ENCODE data around the gene NLRC5.
"Not testable (repeated sequence)": the region's sequence is repeated elsewhere in the genome, so short reads cannot be mapped to it uniquely, and the experiment has no call there.

Gene NLRC5

DNA sequence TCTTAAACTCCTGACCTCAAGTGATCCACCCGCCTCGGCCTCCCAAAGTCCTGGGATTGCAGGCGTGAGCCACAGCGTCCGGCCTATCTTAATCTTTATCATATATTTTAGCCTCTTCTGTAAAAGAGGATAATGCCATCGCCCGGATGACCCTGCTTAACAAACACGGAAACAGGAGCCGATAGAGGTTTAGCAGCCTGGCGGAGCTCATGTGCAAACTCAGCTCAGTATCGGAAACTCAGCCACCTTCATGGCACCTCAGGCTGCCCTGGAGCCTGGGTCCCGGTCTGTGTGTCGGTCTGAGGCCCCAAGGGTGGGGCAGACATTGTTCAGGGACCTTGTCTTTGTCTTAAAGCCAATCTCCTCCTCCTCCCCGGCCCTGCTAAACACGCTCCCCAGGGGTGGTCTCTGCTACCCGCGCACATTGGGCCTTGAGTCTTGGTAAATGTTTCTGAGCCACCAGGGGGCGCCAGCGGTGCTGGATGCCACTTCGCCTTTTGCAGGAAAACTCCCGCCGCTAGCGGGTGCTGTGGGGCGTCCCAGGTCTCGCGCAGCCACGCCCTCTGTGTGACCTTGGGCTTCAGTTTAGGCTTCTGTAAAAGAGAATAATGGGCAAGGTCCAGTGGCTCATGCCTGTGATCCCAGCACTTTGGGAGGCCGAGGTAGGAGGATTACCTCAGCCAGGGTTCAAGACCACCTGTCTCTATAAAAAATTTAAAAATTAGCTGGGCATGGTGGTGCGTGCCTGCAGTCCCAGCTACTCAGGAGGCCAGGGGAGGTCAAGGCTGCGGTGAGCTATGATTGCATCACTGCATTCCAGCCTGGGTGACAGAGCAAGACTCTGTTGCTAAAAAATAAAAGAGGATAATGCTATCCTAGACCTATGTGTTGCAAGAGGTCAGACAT, 24.9 kb upstream of the NLRC5 start:
- no peak overlapping the region for H3K27ac ChIP-seq (ENCODE audit: low read depth, low read length)
- no peak overlapping the region; the same call in 1 of the 2 replicates for H3K9ac ChIP-seq (ENCODE audit: low read depth, low read length)
- H3K27me3 ChIP-seq (ENCODE audit: control insufficient read depth, insufficient read depth, low read length), result no peaks in the 10 kb centered on the region
- H3K4me3 ChIP-seq (ENCODE audit: low read depth, low read length), result no peak overlapping the region
- no peaks in the 10 kb centered on the region for H3K36me3 ChIP-seq (ENCODE audit: control insufficient read depth, insufficient read depth, low read length)
- H3K4me1 ChIP-seq (ENCODE audit: control insufficient read depth, insufficient read depth, low read length), result 0 out of 2 replicates have a peak, but pooled peaks cover 2% of the 10 kb centered on the region
- no peaks in the 10 kb centered on the region for H3K9me3 ChIP-seq (ENCODE audit: control insufficient read depth, insufficient read depth, low read length)

DNA sequence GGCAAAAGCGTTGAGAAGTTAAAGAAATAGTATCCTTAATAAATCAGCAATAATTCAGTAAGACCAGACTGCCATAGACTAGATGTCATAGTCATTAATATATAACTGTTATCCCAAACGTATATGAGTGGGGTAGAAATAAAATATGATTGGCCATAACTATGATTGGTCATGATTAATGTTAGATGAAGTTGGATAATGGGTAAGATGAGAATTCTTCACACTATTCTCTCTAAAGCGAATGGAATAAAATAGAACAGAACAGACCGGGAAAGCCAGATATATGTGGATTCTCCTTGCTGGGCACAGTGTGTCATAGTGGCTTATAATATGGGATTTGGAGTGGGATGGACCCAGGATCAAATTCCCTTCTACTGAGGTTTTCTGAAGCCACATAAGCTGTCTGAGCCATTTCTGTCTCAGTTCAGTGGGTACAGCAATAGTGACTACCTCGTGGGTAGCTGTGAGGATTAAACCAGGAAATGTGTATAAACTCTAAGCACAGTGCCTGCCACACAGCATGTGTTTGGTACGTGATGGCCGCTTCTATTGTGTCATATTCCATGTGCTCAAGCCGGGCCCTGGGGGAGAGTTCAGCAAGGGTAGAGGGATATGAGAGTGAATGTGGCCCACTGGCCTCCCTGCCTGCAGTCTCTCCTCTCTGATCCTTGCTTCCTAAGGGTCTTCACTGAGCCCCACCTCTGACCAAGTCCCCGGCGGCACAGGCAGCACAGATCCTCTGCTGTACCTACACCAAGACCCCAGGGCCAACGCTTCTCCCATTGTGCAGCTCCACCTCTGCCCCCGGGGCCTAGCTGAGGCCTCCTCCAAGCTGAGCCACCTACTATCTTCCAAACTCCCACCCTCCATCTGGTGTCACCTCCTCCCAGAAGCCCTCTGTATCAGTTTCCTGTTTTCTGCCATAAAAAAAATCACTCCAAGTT, 23.9 kb upstream of the NLRC5 start:
- Histone ChIP-seq H3K4me1 (ENCODE audit: control insufficient read depth, insufficient read depth, low read length) (0 out of 2 replicates have a peak, but pooled peaks cover 2% of the 10 kb centered on the region), H3K9ac (ENCODE audit: low read depth, low read length) (no peak overlapping the region)

DNA sequence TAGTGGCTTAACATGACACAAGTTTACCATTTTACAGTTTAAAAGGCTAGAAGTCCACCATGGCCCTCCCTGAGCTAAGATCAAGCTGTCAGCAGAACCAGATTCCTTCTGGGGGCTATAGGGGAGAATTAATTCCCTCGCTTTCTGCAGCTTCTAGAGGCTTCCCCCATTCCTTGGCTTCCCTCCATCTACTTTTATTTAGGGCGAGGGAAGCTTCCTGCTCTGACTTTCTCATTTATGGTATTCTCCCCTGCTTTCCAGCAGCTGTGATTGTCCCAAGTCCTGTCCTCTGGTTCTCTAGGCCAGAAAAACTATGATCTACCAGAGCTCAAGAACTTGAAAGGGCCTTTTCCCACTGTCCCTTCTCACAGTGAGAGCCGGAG, 23.3 kb upstream of the NLRC5 start:
- Histone ChIP-seq H3K4me3 (ENCODE audit: low read depth, low read length) (no peak overlapping the region), H3K27me3 (ENCODE audit: control insufficient read depth, insufficient read depth, low read length) (no peaks in the 10 kb centered on the region), H3K9me3 (ENCODE audit: control insufficient read depth, insufficient read depth, low read length) (no peaks in the 10 kb centered on the region), H3K4me1 (ENCODE audit: control insufficient read depth, insufficient read depth, low read length) (0 out of 2 replicates have a peak, but pooled peaks cover 2% of the 10 kb centered on the region), H3K9ac (ENCODE audit: low read depth, low read length) (no peak overlapping the region), H3K36me3 (ENCODE audit: control insufficient read depth, insufficient read depth, low read length) (no peaks in the 10 kb centered on the region), H3K27ac (ENCODE audit: low read depth, low read length) (no peak overlapping the region)

More for the DNA sequence above, 23.9 kb upstream of the NLRC5 start:
- H3K27ac ChIP-seq (ENCODE audit: low read depth, low read length), result no peak overlapping the region
- H3K27me3 ChIP-seq (ENCODE audit: control insufficient read depth, insufficient read depth, low read length), result no peaks in the 10 kb centered on the region
- no peak overlapping the region for H3K4me3 ChIP-seq (ENCODE audit: low read depth, low read length)
- H3K36me3 ChIP-seq (ENCODE audit: control insufficient read depth, insufficient read depth, low read length), result no peaks in the 10 kb centered on the region
- no peaks in the 10 kb centered on the region for H3K9me3 ChIP-seq (ENCODE audit: control insufficient read depth, insufficient read depth, low read length)

DNA sequence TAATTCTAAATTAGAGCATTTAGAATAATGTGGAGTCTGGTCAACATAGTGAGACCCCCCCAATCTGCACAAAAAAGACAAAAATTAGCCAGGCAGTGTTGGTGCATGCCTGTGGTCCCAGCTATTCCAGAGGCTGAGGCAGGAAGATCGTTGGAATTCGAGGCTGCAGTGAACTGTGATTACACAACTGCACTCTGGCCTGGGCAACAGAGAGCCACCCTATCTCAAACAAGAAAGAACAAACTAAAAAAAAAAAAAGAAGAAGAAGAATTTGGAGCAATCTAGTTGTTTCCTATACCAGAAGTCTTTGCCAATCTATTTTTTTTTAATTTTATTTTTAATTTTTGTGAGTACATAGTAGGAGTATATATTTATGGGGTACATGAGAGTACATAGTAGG, 21.6 kb upstream of the NLRC5 start:
- no peaks in the 10 kb centered on the region for H3K27me3 ChIP-seq (ENCODE audit: control insufficient read depth, insufficient read depth, low read length)

DNA sequence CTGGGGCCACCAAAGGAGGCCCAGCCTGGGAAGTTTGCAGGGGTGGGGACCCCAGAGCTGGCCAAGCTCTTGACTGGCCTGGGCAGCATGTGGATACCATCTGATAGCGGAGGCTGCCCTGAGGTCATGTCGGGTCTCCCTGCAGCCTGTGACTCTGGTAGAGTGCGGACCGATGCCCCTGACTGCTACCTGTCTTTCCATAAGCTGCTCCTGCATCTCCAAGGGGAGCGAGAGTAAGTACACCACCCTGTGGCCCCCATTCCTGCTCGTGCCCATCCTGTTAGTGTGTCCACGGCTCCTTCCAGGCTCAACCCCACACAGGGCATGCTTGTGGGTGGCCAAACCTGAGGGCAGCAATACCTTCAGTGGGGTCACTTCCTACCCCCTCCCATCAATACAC, 19.6 kb upstream of the NLRC5 start:
- Histone ChIP-seq H3K9ac (ENCODE audit: low read depth, low read length) (no peak overlapping the region), H3K36me3 (ENCODE audit: control insufficient read depth, insufficient read depth, low read length) (no peaks in the 10 kb centered on the region), H3K4me3 (ENCODE audit: low read depth, low read length) (no peak overlapping the region), H3K9me3 (ENCODE audit: control insufficient read depth, insufficient read depth, low read length) (no peaks in the 10 kb centered on the region), H3K27me3 (ENCODE audit: control insufficient read depth, insufficient read depth, low read length) (no peaks in the 10 kb centered on the region), H3K4me1 (ENCODE audit: control insufficient read depth, insufficient read depth, low read length) (no peaks in the 10 kb centered on the region), H3K27ac (ENCODE audit: low read depth, low read length) (no peak overlapping the region)

More for the DNA sequence above, 21.6 kb upstream of the NLRC5 start:
- Histone ChIP-seq H3K36me3 (ENCODE audit: control insufficient read depth, insufficient read depth, low read length) (no peaks in the 10 kb centered on the region), H3K9me3 (ENCODE audit: control insufficient read depth, insufficient read depth, low read length) (no peaks in the 10 kb centered on the region), H3K9ac (ENCODE audit: low read depth, low read length) (no peak overlapping the region), H3K27ac (ENCODE audit: low read depth, low read length) (no peak overlapping the region), H3K4me3 (ENCODE audit: low read depth, low read length) (no peak overlapping the region), H3K4me1 (ENCODE audit: control insufficient read depth, insufficient read depth, low read length) (0 out of 2 replicates have a peak, but pooled peaks cover 2% of the 10 kb centered on the region)

DNA sequence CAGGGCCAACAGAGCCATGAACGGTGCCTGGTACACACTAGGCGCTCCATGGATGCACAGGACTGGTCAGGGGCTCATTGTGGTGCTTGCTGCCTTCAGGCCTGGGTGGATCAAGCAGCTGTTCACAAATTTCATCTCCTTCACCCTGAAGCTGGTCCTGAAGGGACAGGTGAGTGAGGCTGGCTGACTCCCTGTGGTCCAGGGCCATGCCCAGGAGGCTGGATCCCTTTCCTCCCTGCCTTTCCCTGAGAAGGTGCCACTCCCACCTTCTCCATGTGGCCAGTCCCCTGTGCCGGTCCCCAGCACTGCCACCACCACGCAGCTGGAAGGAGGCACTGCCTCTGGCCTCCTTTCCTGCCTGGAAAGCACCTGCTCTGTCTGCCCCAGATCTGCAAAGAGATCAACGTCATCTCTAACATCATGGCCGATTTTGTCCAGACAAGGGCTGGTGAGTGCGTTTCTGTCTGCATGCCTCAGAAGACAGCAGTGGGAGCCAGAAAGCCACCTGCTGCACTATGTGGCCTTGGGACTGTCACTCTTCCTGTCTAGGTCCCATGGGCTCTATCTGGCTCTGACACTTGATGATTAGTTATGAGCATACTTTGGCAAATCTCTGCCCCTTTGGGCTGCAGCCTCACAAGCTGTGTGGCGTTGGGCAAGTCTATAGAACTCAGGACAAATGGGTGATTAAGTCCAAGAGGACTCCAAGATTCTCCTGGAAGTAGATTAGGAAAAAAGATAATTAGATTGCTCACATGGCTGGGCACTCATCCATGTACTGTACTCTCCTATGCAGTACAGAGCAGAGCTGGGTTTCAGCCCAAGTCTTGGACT, 18.2 kb upstream of the NLRC5 start:
- Histone ChIP-seq H3K4me3 (ENCODE audit: low read depth, low read length) (no peak overlapping the region), H3K9ac (ENCODE audit: low read depth, low read length) (no peak overlapping the region), H3K4me1 (ENCODE audit: control insufficient read depth, insufficient read depth, low read length) (no peaks in the 10 kb centered on the region), H3K27me3 (ENCODE audit: control insufficient read depth, insufficient read depth, low read length) (no peaks in the 10 kb centered on the region), H3K36me3 (ENCODE audit: control insufficient read depth, insufficient read depth, low read length) (no peaks in the 10 kb centered on the region), H3K9me3 (ENCODE audit: control insufficient read depth, insufficient read depth, low read length) (no peaks in the 10 kb centered on the region), H3K27ac (ENCODE audit: low read depth, low read length) (no peak overlapping the region)

DNA sequence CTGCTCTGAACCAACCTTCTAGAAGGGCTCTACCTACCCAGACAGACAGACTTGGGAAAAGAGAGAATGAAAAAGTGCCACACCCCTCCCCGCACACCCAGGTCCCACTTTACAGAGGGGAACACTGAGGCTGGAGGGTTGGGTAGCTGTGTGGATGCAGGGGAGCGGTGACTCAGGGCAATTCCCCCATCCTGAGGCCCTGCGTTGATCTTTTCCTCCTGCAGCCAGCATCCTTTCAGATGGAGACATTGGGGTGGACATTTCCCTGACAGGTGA, 17.7 kb upstream of the NLRC5 start:
- Histone ChIP-seq H3K36me3 (ENCODE audit: control insufficient read depth, insufficient read depth, low read length) (no peaks in the 10 kb centered on the region), H3K4me1 (ENCODE audit: control insufficient read depth, insufficient read depth, low read length) (no peaks in the 10 kb centered on the region), H3K9me3 (ENCODE audit: control insufficient read depth, insufficient read depth, low read length) (no peaks in the 10 kb centered on the region), H3K27ac (ENCODE audit: low read depth, low read length) (no peak overlapping the region), H3K9ac (ENCODE audit: low read depth, low read length) (no peak overlapping the region), H3K4me3 (ENCODE audit: low read depth, low read length) (no peak overlapping the region), H3K27me3 (ENCODE audit: control insufficient read depth, insufficient read depth, low read length) (no peaks in the 10 kb centered on the region)

DNA sequence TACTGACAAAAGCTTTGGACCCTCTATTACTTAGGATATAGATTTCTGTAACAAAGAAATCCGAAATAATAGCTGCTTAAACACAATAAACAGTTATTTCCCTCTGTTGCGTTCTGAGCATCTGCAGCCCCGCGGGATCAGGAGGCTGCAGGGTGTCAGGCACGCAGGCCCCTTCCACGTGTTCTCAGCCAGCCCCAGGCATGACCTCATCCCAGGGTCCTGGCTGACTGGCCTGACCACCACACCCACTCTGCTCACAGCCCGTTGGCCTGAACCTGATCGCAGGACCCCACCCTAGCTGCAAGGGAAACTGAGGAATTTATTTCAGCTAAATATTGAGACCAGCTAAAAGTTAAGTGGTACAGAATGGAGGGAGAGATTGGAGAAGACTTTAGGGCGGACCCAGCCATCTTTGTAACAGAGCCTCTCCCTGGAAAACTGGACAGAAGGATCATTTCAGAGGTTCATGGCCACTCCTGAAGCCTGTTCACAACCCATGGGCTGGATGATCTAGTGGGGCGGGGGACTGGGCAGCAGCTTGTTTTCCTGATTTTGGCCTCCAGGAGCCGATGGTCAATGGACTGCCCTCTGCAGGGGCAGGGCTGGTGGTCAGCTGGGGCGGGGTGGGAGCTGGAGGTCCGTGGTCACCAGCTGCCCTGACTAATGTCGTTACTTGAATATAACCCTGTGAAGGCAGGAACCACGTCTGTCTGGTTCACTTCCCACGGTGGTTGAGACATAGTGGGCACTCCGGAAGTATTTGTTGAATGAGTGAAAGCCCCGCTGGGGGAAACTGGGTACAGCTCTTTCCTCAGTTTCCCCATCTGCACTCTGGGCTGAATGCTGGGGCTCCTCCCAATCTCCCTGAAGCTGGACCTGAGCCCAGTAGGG, 16.7 kb upstream of the NLRC5 start:
- no peak overlapping the region for H3K9ac ChIP-seq (ENCODE audit: low read depth, low read length)
- no peaks in the 10 kb centered on the region for H3K27me3 ChIP-seq (ENCODE audit: control insufficient read depth, insufficient read depth, low read length)
- H3K36me3 ChIP-seq (ENCODE audit: control insufficient read depth, insufficient read depth, low read length), result no peaks in the 10 kb centered on the region
- H3K9me3 ChIP-seq (ENCODE audit: control insufficient read depth, insufficient read depth, low read length), result no peaks in the 10 kb centered on the region
- no peak overlapping the region for H3K4me3 ChIP-seq (ENCODE audit: low read depth, low read length)
- no peak overlapping the region for H3K27ac ChIP-seq (ENCODE audit: low read depth, low read length)
- H3K4me1 ChIP-seq (ENCODE audit: control insufficient read depth, insufficient read depth, low read length), result no peaks in the 10 kb centered on the region

DNA sequence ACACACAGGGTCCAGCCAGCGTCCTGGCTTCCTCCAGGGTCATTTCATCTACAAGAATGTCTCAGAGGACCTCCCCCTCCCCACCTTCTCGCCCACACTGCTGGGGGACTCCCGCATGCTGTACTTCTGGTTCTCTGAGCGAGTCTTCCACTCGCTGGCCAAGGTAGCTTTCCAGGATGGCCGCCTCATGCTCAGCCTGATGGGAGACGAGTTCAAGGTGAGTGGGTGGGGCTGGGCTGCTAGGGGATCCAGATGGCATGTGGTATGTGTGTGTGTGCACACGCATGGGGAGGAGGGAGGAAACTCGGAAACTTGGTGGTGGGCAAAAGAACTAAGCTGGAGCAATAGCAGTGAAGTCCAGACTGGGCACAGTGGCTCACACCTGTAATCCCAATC, 16.1 kb upstream of the NLRC5 start:
- no peaks in the 10 kb centered on the region for H3K27me3 ChIP-seq (ENCODE audit: control insufficient read depth, insufficient read depth, low read length)
- no peaks in the 10 kb centered on the region for H3K9me3 ChIP-seq (ENCODE audit: control insufficient read depth, insufficient read depth, low read length)

DNA sequence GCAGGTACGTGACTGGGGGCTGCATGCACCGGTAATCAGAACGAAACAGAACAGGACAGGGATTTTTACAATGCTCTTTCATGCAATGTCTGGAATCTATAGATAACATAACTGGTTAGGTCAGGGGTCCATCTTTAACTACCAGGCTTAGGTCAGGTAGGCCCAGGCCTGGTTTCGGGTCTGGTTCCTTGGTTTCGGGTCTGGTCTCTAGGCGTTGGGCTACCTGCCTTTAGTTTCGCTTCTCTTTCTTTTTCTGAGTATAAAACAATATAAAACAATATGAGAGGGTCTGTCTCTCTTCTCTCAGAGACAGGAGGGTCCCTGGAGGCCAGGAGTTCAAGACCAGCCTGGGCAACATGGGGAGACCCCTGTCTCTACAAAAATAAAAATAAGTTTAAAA, 15.5 kb upstream of the NLRC5 start:
- H3K27ac ChIP-seq (ENCODE audit: low read depth, low read length); H3K4me1 ChIP-seq (ENCODE audit: control insufficient read depth, insufficient read depth, low read length); H3K9ac ChIP-seq (ENCODE audit: low read depth, low read length); H3K4me3 ChIP-seq (ENCODE audit: low read depth, low read length); H3K27me3 ChIP-seq (ENCODE audit: control insufficient read depth, insufficient read depth, low read length); H3K9me3 ChIP-seq (ENCODE audit: control insufficient read depth, insufficient read depth, low read length); H3K36me3 ChIP-seq (ENCODE audit: control insufficient read depth, insufficient read depth, low read length): not testable (repeated sequence)

More for the DNA sequence above, 16.1 kb upstream of the NLRC5 start:
- H3K4me1 ChIP-seq (ENCODE audit: control insufficient read depth, insufficient read depth, low read length), result no peaks in the 10 kb centered on the region
- H3K27ac ChIP-seq (ENCODE audit: low read depth, low read length), result no peak overlapping the region
- H3K36me3 ChIP-seq (ENCODE audit: control insufficient read depth, insufficient read depth, low read length), result no peaks in the 10 kb centered on the region
- no peak overlapping the region for H3K4me3 ChIP-seq (ENCODE audit: low read depth, low read length)
- no peak overlapping the region for H3K9ac ChIP-seq (ENCODE audit: low read depth, low read length)
